Caco-2 (cell line): Measurements from ENCODE around the gene MYO5C. TPM values are rescaled to one million over a fixed set of nuclear protein-coding genes. Genes with fewer than 3 reads are reported as not detected.

Source experiments
- BruUV-seq: library from RNA; stranded (reverse); fragments of 400-500 nt; replicated peaks from 2 replicates; lab custom pipeline; 2021; lab: Mats Ljungman, UMichigan
- CTCF ChIA-PET: fragments of 300-600 bp; sonication (Branson Sonifier 250); formaldehyde crosslinking; loops from one replicate; lab custom pipeline; 2022; ENCODE audit warnings: antibody characterized with exemption; lab: Charles Lee
- POLR2A ChIA-PET: fragments of 300-600 bp; sonication (Branson Sonifier 250); formaldehyde crosslinking; loops from one replicate; lab custom pipeline; 2022; ENCODE audit warnings: antibody characterized with exemption; lab: Charles Lee
- DNase-seq, 2 experiments: peaks; one replicate each; pipeline versions ENCODE4 v3.0.0 to v3.0.0-alpha.2; 2020 to 2022
- H3K27me3 ChIP-seq: replicated peaks from 2 replicates; pipeline ENCODE4 v1.6.0; 2011; ENCODE audit warnings: low read length; ENCODE audit not compliant: control insufficient read depth, insufficient read depth
- H3K36me3 ChIP-seq: 2 replicates; pipeline ENCODE4 v1.5.1; 2011; ENCODE audit warnings: low read length; ENCODE audit not compliant: control insufficient read depth, insufficient read depth
- H3K4me1 ChIP-seq: fragments of 250-450 bp; sonication (Bioruptor Pico); 2 replicates; pipeline ENCODE4 v1.5.1; 2020; ENCODE audit warnings: mild to moderate bottlenecking
- H3K4me3 ChIP-seq: 2 replicates; pipeline ENCODE4 v1.5.1; 2011; ENCODE audit warnings: low read depth, mild to moderate bottlenecking, control low read depth, low read length
- H3K9me3 ChIP-seq: fragments of 250-450 bp; sonication (Bioruptor Pico); 2 replicates; pipeline ENCODE4 v1.5.1; 2020; ENCODE audit warnings: mild to moderate bottlenecking, moderate library complexity
- H3K27ac Mint-ChIP-seq: one replicate; pipeline ENCODE4 v1.8.0; 2022; ENCODE audit warnings: mixed read lengths; ENCODE audit not compliant: unreplicated experiment
- H3K27me3 Mint-ChIP-seq: one replicate; pipeline ENCODE4 v1.8.0; 2022; ENCODE audit warnings: mixed read lengths; ENCODE audit not compliant: insufficient read depth, unreplicated experiment
- H3K36me3 Mint-ChIP-seq: one replicate; pipeline ENCODE4 v1.8.0; 2022; ENCODE audit warnings: mild to moderate bottlenecking, mixed read lengths; ENCODE audit not compliant: insufficient read depth, unreplicated experiment
- H3K4me1 Mint-ChIP-seq: one replicate; pipeline ENCODE4 v1.8.0; 2022; ENCODE audit warnings: low read depth, mixed read lengths; ENCODE audit not compliant: unreplicated experiment
- H3K4me3 Mint-ChIP-seq: one replicate; pipeline ENCODE4 v1.8.0; 2022; ENCODE audit warnings: mild to moderate bottlenecking, moderate library complexity, mixed read lengths; ENCODE audit not compliant: unreplicated experiment
- H3K9me3 Mint-ChIP-seq: one replicate; pipeline ENCODE4 v1.8.0; 2022; ENCODE audit warnings: mixed read lengths; ENCODE audit not compliant: unreplicated experiment
- intact Hi-C: fragments of 100-400 bp; cut with micrococcal nuclease; formaldehyde crosslinking; loops from one replicate; pipeline ENCODE4 v1.10.0; 2022; ENCODE audit not compliant: unreplicated experiment
- total RNA-seq: library from RNA; stranded (reverse); gene quantifications from 2 replicates; pipeline ENCODE4 v1.2.3, GENCODE V29; 2022
- TF ChIP-seq, protein P1 (sequence below), 2 experiments: fragments of 200-600 bp in 1 of 2; IDR thresholded peaks; 1 replicate in 1 of 2; 2 replicates in 1 of 2; pipeline versions ENCODE4 v1.5.1 to v1.8.0; 2011 to 2022; ENCODE audit warnings: antibody characterized with exemption in 1 of 2, control low read depth in 1 of 2, inconsistent platforms in 1 of 2, low read depth in 1 of 2, low read length in 1 of 2, mild to moderate bottlenecking in 1 of 2, moderate library complexity in 1 of 2; ENCODE audit not compliant: insufficient read depth in 1 of 2, severe bottlenecking in 1 of 2, unreplicated experiment in 1 of 2

MYO5C gene
- total RNA-seq, 1 experiment from 2014 or later: 33.5 TPM

DNA sequence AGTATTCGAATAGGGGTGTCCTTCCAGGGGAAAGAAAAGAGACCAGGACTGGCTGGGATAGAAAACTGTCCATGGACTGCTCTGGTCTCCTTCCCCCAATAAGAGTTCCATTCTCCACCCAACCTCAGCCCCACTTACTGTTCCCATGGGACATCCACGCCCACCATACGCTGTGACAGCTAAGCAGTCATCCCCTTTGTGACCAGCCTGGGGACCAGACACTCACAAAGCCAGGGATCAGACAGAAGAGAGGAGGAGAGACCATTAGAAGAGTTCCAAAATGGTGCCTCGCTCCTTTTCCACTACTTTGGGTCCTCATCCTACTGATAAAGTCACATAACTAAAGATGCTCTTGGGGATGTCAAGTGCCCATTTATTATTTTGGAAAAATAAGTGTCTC is 76.8 kb downstream of the MYO5C start:
- no peaks in the 10 kb centered on the region for H3K4me1 Mint-ChIP-seq
- BruUV-seq: no TSS peak
- no peak for DNase-seq
- peaks cover 14% of the 10 kb centered on the region for H3K36me3 Mint-ChIP-seq
- ChIA-PET POLR2A (no interaction called here), CTCF (no interaction called here)
- H3K9me3 ChIP-seq: no peaks in the 10 kb centered on the region
- no peak overlapping the region for H3K27ac Mint-ChIP-seq
- H3K27me3 ChIP-seq: no peaks in the 10 kb centered on the region
- intact Hi-C loops: no loop called here
- peaks cover 2% of the 10 kb centered on the region for H3K36me3 ChIP-seq
- no peaks in the 10 kb centered on the region for H3K27me3 Mint-ChIP-seq
- no peaks in the 10 kb centered on the region for H3K9me3 Mint-ChIP-seq
- no peak overlapping the region for H3K4me3 ChIP-seq
- H3K4me3 Mint-ChIP-seq: no peak overlapping the region
- TF ChIP-seq, protein P1, sequence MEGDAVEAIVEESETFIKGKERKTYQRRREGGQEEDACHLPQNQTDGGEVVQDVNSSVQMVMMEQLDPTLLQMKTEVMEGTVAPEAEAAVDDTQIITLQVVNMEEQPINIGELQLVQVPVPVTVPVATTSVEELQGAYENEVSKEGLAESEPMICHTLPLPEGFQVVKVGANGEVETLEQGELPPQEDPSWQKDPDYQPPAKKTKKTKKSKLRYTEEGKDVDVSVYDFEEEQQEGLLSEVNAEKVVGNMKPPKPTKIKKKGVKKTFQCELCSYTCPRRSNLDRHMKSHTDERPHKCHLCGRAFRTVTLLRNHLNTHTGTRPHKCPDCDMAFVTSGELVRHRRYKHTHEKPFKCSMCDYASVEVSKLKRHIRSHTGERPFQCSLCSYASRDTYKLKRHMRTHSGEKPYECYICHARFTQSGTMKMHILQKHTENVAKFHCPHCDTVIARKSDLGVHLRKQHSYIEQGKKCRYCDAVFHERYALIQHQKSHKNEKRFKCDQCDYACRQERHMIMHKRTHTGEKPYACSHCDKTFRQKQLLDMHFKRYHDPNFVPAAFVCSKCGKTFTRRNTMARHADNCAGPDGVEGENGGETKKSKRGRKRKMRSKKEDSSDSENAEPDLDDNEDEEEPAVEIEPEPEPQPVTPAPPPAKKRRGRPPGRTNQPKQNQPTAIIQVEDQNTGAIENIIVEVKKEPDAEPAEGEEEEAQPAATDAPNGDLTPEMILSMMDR (IDR thresholded peaks at IDR 0.05; ENCODE audit: insufficient read depth in 1 of 2, low read depth in 1 of 2, low read length in 1 of 2, severe bottlenecking in 1 of 2, unreplicated experiment in 1 of 2): no peak
- H3K4me1 ChIP-seq: no peaks in the 10 kb centered on the region

DNA sequence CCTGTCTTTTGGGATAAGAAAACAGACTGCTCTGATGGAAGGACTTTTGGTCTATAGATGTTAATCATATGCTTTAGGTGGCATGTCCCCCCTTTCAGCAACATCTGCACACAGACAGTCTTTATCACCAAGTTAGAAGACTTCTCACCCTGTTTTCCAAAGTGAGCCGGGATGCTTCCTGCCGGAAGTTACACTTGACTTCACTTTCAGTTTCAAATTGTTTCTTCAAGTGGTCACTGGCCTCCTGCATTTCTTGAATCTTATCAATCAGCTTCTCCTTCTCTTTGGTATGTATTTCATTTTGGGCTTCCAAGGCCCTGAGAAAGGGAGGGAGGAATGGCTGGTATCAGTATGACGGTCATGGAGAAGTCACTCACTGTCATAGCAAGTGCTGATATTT is 77.2 kb downstream of the MYO5C start:
- no TSS peak for BruUV-seq
- no peaks in the 10 kb centered on the region for H3K27me3 ChIP-seq
- TF ChIP-seq, protein P1 (IDR thresholded peaks at IDR 0.05; ENCODE audit: insufficient read depth in 1 of 2, low read depth in 1 of 2, low read length in 1 of 2, severe bottlenecking in 1 of 2, unreplicated experiment in 1 of 2): no peak
- H3K4me3 ChIP-seq: no peak overlapping the region
- peaks cover 14% of the 10 kb centered on the region for H3K36me3 Mint-ChIP-seq
- no peaks in the 10 kb centered on the region for H3K9me3 ChIP-seq
- H3K27ac Mint-ChIP-seq: no peak overlapping the region
- H3K4me1 Mint-ChIP-seq: no peaks in the 10 kb centered on the region
- intact Hi-C loops: no loop called here
- H3K9me3 Mint-ChIP-seq: no peaks in the 10 kb centered on the region
- DNase-seq: no peak
- ChIA-PET CTCF (no interaction called here), POLR2A (no interaction called here)
- no peaks in the 10 kb centered on the region for H3K4me1 ChIP-seq
- H3K27me3 Mint-ChIP-seq: no peaks in the 10 kb centered on the region
- no peak overlapping the region for H3K4me3 Mint-ChIP-seq
- peaks cover 2% of the 10 kb centered on the region for H3K36me3 ChIP-seq

DNA sequence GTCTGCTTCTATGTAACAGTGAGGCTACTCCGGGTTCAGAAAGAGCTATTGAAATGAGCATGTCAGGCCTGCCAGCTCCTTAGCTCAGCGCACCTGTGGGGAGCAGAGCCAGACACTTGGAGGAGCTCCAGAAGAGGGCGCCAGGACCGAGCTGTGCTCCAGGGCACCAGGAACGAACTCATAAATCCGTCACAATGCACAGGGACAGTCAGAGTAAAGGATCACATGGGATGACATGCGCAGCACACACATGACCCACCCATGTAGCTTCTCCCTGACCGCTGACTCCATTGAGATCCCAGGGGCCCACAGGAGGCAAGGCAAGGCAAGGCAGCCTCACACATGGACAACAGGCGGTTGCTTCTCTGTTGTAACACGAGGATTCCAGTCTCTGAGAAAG is 78.4 kb downstream of the MYO5C start:
- Histone ChIP-seq H3K36me3 (peaks cover 1% of the 10 kb centered on the region; the same call in 1 of the 2 replicates), H3K27me3 (no peaks in the 10 kb centered on the region), H3K9me3 (no peaks in the 10 kb centered on the region), H3K4me3 (no peak overlapping the region), H3K4me1 (no peaks in the 10 kb centered on the region)
- no peaks in the 10 kb centered on the region for H3K9me3 Mint-ChIP-seq
- peaks cover 20% of the 10 kb centered on the region for H3K36me3 Mint-ChIP-seq
- H3K4me1 Mint-ChIP-seq: no peaks in the 10 kb centered on the region
- ChIA-PET POLR2A (no interaction called here), CTCF (interaction anchor here (0.5 to 1.8 kb wide), 9 partner anchors 9 to 189 kb away, joined by 3 to 16 read pairs (median 3); no protein-coding TSS in a partner anchor)
- peak in 1 of 2 experiments; percentile 53 for DNase-seq
- no peak overlapping the region for H3K27ac Mint-ChIP-seq
- H3K4me3 Mint-ChIP-seq: no peak overlapping the region
- TF ChIP-seq, protein P1 (IDR thresholded peaks at IDR 0.05; ENCODE audit: insufficient read depth in 1 of 2, low read depth in 1 of 2, low read length in 1 of 2, severe bottlenecking in 1 of 2, unreplicated experiment in 1 of 2): peak; percentile 33 to 55
- no TSS peak for BruUV-seq
- no peaks in the 10 kb centered on the region for H3K27me3 Mint-ChIP-seq
- intact Hi-C loops: no loop called here
